Immature natural killer cell (primary cell): ENCODE results near the gene ARID5B. TPM values are rescaled to one million over a fixed set of nuclear protein-coding genes. Genes with fewer than 3 reads are reported as not detected.

Source experiments
- DNase-seq, 3 donors: peaks; one replicate each; pipeline ENCODE4 v3.0.0; 2022; ENCODE audit warnings: mixed read lengths in 1 of 3
- H3K27ac Mint-ChIP-seq, 6 donors: one replicate each; pipeline ENCODE4 v1.8.0; 2020; ENCODE audit warnings: mixed read lengths in 6 of 6, mild to moderate bottlenecking in 5 of 6, inconsistent platforms in 4 of 6, moderate library complexity in 3 of 6
- H3K27me3 Mint-ChIP-seq, 3 donors: one replicate each; pipeline ENCODE4 v1.8.0; 2020 to 2021; ENCODE audit warnings: low read depth in 3 of 3, mild to moderate bottlenecking in 3 of 3, mixed read lengths in 3 of 3, moderate library complexity in 3 of 3, inconsistent platforms in 1 of 3
- H3K36me3 Mint-ChIP-seq, 3 donors: one replicate each; pipeline ENCODE4 v1.8.0; 2020; ENCODE audit warnings: mixed read lengths in 3 of 3, inconsistent platforms in 2 of 3, mild to moderate bottlenecking in 2 of 3
- H3K4me1 Mint-ChIP-seq, 2 donors: one replicate each; pipeline ENCODE4 v1.8.0; 2020; ENCODE audit warnings: inconsistent platforms in 2 of 2, mild to moderate bottlenecking in 2 of 2, mixed read lengths in 2 of 2, moderate library complexity in 1 of 2
- H3K4me3 Mint-ChIP-seq, 5 donors: one replicate each; pipeline ENCODE4 v1.8.0; 2020; ENCODE audit warnings: mild to moderate bottlenecking in 5 of 5, mixed read lengths in 5 of 5, inconsistent platforms in 3 of 5, moderate library complexity in 3 of 5
- H3K9me3 Mint-ChIP-seq, 6 donors: one replicate each; pipeline ENCODE4 v1.8.0; 2020; ENCODE audit warnings: mild to moderate bottlenecking in 6 of 6, mixed read lengths in 6 of 6, inconsistent platforms in 4 of 6, moderate library complexity in 3 of 6
- polyA plus RNA-seq, 3 donors: library from polyadenylated mRNA; unstranded; fragments of 300-500 nt; fragmentation: Illumina TruSeq; gene quantifications; one replicate each; pipeline ENCODE4 v1.2.3, GENCODE V29; 2021

Gene ARID5B
- polyA plus RNA-seq, 3 donors from 2014 or later: 12.2 to 35.3 (median 22.1) TPM

DNA sequence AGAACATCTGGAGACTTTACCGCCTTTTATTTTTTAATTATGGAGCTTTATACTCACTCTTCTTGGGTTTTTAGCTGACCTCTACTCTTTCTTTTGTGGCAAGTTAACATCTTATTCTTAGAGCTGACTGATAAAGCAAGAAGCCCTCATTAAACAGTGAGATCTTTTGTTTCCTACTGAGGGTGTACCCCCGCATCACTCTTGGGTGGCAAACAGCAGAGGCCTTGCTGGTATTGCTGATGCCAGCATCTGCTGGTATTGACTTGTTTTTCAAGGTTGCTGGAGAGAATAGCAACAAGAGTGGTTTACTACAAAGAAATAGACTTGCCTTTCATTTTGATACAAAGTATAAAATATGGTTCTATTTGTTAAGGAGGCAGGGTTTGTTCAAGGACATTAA is 154.7 kb downstream of the ARID5B start:
- Mint-ChIP-seq H3K36me3 (peaks cover 32 to 66% (median 38%) of the 10 kb centered on the region in 3 donors), H3K4me3 (no peak overlapping the region), H3K4me1 (peaks cover 49 to 70% of the 10 kb centered on the region in 2 donors)

DNA sequence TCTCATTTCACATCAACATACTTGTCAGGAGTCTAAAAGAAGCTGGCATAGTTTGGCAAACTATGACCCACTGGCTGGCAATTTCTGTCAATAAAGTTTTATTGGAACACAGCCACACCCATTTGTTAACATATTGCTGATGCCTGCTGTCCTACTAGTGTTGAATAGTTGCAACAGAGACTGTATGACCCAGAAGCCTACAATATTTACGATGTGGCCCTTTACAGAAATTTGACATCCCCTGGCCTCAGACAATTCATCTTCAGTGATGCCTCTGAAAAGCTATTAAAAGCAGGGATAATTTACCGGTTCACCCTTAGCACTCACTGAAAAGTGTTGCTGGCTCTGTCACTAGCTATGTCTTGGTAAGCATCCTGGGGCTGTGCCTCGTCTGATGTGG is 155.2 kb downstream of the ARID5B start:
- H3K4me3 Mint-ChIP-seq: no peak overlapping the region
- no peak overlapping the region for H3K27ac Mint-ChIP-seq
- H3K36me3 Mint-ChIP-seq: peaks cover 33 to 64% (median 40%) of the 10 kb centered on the region in 3 donors
- no peaks in the 10 kb centered on the region for H3K9me3 Mint-ChIP-seq
- H3K27me3 Mint-ChIP-seq: peaks cover 0 to 1% (median 0%) of the 10 kb centered on the region in 3 donors
- DNase-seq: no peak
- peaks cover 44 to 66% of the 10 kb centered on the region in 2 donors for H3K4me1 Mint-ChIP-seq

More for the DNA sequence above, 154.7 kb downstream of the ARID5B start:
- Mint-ChIP-seq H3K27ac (peak overlapping the region in 1 of 6 donors; percentile 45), H3K27me3 (peaks cover 0 to 1% (median 0%) of the 10 kb centered on the region in 3 donors), H3K9me3 (no peaks in the 10 kb centered on the region)
- DNase-seq: no peak

DNA sequence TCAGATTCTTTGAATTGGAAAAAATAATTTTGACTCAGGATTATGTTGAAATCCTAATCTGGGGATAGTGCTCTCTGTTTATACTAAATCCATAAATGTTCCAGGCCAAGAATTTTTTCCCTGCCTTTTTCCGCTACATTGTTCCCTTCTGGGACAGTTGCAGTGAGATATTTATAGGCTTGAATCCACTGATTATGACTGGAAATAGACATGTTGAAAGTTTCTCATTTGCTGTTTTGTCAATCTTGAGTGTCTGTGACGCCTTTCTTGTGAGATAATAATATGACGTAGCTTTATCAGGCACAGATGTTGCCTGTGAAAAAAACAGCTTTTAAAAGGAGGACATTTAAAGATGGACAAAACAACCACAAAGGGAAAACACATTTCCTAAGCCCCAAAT is 155.9 kb downstream of the ARID5B start:
- Mint-ChIP-seq H3K36me3 (peaks cover 35 to 65% (median 39%) of the 10 kb centered on the region in 3 donors), H3K27ac (peak overlapping the region in 1 of 6 donors; percentile 24), H3K4me1 (peaks cover 45 to 66% of the 10 kb centered on the region in 2 donors), H3K4me3 (no peak overlapping the region), H3K9me3 (no peaks in the 10 kb centered on the region), H3K27me3 (peaks cover 0 to 1% (median 0%) of the 10 kb centered on the region in 3 donors)
- no peak for DNase-seq

DNA sequence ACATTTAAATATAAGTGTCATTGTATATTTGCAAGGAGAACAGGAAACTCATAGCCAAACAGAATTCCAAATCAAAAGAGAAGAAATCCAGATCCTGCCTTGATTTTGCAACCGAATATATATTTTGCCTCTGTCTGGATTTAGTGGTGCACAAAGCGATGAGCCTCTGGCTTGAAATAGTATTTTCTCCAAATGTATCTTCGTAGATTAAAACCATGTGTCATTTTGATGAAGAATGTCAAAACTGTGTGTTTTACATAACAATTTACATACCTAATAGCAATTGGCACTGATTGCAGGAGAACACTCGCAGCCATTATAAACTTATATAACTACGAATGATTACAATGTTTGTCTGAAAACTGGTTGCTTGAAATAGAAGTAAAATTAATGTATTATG is 156.4 kb downstream of the ARID5B start:
- Mint-ChIP-seq H3K9me3 (no peaks in the 10 kb centered on the region), H3K36me3 (peaks cover 30 to 60% (median 35%) of the 10 kb centered on the region in 3 donors), H3K4me1 (peaks cover 44 to 66% of the 10 kb centered on the region in 2 donors), H3K4me3 (no peak overlapping the region), H3K27me3 (peaks cover 0 to 1% (median 0%) of the 10 kb centered on the region in 3 donors), H3K27ac (peak overlapping the region in 1 of 6 donors; percentile 24)
- DNase-seq: no peak

DNA sequence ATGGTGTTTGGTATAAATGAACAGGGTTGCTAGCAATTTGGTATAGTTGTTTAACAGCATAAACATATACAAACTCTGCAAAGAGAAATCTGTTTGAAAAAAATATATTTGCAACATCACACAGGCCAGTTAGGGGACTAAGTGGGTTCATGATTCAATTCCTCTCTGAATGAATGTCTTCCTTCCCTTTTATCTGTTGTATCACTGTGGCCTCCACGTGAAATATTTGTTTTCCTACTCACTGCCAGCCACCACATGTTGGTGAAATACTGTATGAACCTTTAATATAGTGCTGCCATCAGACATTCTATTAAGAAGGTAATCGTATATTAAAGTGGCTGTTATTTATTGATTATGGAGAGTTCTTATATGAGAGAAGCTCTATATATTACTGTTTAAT is 157.0 kb downstream of the ARID5B start:
- DNase-seq: no peak
- no peaks in the 10 kb centered on the region for H3K9me3 Mint-ChIP-seq
- no peak overlapping the region for H3K27ac Mint-ChIP-seq
- H3K4me3 Mint-ChIP-seq: no peak overlapping the region
- peaks cover 0 to 1% (median 0%) of the 10 kb centered on the region in 3 donors for H3K27me3 Mint-ChIP-seq
- peaks cover 42 to 65% of the 10 kb centered on the region in 2 donors for H3K4me1 Mint-ChIP-seq
- H3K36me3 Mint-ChIP-seq: peaks cover 25 to 55% (median 32%) of the 10 kb centered on the region in 3 donors

DNA sequence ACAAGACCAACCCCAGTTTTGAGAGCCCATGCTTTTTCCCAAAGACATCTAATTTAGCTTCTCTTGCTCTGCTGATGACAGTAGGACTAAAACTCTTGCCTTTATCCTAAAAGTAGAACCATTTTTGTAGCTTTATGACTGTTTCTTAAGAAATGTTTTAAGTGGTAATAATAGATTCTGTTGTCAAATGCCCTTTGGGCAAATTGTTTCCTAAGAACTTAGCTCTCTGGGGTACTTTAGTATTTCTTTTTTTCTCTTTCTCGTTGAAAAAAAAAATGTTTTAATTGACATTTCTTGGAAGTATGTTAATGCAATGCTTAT is 157.4 kb downstream of the ARID5B start:
- peaks cover 25 to 53% (median 28%) of the 10 kb centered on the region in 3 donors for H3K36me3 Mint-ChIP-seq
- no peak overlapping the region for H3K27ac Mint-ChIP-seq
- H3K4me1 Mint-ChIP-seq: peaks cover 42 to 65% of the 10 kb centered on the region in 2 donors
- peaks cover 0 to 1% (median 0%) of the 10 kb centered on the region in 3 donors for H3K27me3 Mint-ChIP-seq
- no peaks in the 10 kb centered on the region for H3K9me3 Mint-ChIP-seq
- no peak overlapping the region for H3K4me3 Mint-ChIP-seq
- no peak for DNase-seq

DNA sequence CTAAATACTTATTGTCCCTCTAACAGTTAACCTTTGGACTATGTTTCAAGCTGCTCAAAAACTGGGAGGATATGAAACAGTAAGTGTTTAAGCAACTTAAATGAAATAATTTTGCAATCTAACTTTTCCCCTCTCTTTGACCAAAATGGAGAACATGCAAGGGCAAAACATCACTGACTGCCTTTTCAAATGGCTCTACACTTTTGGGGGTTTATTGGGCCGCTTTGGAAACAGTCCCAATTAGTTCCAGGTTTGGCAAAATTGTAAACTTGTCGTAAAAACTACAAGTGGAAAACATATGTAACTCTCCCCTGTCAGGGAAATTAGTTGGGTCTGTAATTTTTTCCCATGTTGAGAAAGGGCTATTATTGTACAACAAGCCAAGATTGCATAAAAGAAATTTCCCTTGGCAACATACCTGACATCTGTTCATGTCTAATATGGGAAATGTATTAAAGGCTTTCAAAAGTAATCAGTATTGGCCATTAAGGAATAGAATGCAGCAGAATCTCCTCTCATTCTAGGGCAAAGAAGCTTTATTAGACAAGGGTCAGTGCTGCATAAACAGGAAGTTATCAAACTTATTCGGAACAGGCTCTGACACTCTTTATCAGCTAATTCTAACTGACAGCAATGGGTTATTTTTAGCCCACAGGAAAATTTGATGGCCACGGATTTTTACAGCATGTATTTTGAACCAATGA is 157.9 kb downstream of the ARID5B start:
- peak overlapping the region in 1 of 6 donors; percentile 6 for H3K27ac Mint-ChIP-seq
- no peak for DNase-seq
- no peaks in the 10 kb centered on the region for H3K9me3 Mint-ChIP-seq
- peaks cover 0 to 1% (median 0%) of the 10 kb centered on the region in 3 donors for H3K27me3 Mint-ChIP-seq
- H3K4me3 Mint-ChIP-seq: no peak overlapping the region
- H3K4me1 Mint-ChIP-seq: peaks cover 42 to 65% of the 10 kb centered on the region in 2 donors
- H3K36me3 Mint-ChIP-seq: peaks cover 25 to 53% (median 26%) of the 10 kb centered on the region in 3 donors

DNA sequence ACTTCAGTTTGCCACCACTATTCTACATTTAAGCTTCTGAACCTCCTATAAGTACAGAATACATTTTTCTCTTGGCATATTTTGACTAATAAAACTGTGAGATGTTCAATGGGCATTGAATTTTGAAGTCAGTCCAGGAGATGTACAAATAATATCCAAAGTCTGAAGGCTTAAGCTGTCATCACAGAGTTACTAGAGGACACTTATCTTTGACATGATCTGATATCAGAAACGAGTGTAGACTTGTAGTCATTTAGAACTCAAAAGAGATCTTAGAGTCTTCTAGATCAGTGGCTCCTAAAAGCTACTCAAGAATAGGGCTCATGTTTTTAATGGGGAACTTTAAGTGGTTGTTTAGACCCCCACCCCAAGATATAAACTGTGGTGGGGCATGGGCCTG is 160.5 kb downstream of the ARID5B start:
- Mint-ChIP-seq H3K4me3 (no peak overlapping the region), H3K27me3 (peaks cover 0 to 1% (median 0%) of the 10 kb centered on the region in 3 donors), H3K27ac (peak overlapping the region in 1 of 6 donors; percentile 57), H3K36me3 (peaks cover 18 to 46% (median 22%) of the 10 kb centered on the region in 3 donors), H3K9me3 (no peaks in the 10 kb centered on the region), H3K4me1 (peaks cover 40 to 57% of the 10 kb centered on the region in 2 donors)
- no peak for DNase-seq

DNA sequence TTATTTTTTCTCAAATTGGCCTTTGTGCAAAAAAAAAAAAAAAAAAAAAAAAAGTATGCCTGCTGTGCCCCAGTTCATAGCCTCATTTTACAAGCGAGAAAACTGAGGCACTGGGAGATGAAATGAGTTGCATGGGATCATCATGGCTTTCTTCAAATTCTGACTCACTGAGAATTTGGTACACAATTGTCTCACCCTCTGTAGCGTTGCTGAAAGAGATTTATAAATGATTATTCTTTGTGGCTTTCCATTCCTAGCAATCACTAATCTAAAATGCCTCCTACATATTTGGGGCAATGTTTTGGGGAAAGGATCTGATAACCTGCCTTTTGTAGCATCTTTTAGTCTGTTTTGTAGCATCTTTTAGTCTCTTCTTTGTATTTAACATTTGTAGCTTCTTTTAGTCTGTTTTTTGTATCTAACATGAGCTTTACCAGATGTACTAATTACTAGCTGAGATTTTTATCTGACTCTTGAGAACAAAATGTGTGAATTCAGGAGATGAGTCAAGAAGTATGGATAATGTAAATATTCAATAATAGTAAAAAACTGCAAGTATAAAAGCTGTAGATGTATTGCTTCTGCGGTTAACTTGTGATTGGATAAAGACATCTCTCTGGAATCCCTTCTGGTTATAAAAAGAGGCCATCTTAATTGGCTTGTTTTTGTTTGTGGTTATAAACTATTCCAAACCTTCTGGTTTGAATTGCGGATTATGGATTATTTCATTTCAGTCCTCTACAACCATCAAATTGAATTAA is 161.4 kb downstream of the ARID5B start:
- no peaks in the 10 kb centered on the region for H3K9me3 Mint-ChIP-seq
- H3K27ac Mint-ChIP-seq: peak overlapping the region in 3 of 6 donors; percentile 12 to 52 (median 30)
- H3K27me3 Mint-ChIP-seq: peaks cover 0 to 1% (median 0%) of the 10 kb centered on the region in 3 donors
- H3K36me3 Mint-ChIP-seq: peaks cover 16 to 39% (median 22%) of the 10 kb centered on the region in 3 donors
- DNase-seq: no peak
- peaks cover 40 to 57% of the 10 kb centered on the region in 2 donors for H3K4me1 Mint-ChIP-seq
- H3K4me3 Mint-ChIP-seq: no peak overlapping the region

DNA sequence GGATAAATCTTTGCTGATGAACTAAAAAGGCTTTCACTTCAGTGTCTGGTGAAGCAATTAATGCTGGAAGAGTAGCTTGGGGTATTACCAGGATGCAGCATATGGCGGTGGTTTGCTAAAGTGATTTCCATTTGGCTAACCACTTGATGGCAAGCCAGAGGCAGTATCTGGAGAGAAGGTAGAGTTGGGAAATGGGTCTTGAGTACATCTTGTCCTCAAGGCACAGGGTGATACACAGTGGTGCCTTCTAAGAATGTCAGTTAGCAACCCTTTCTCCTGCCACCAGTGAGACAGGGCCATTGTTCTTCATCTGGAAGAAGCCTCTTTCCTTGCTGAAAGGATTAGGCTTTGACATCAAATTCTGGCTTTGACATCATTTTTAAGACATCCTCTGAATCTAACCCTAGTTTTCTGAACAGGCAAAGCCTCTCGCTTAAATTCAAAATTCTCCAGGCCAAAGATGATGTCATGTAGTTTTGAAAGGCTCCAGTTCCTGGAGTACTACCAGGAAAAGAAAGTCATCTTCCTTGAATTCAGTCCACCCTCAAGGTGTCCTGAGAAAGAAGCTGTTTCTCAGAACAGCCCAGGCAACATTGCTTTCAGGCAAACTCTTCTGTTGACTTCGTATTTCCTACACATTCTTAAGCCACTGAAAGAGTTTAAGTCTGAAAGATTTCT is 162.4 kb downstream of the ARID5B start:
- Mint-ChIP-seq H3K9me3 (no peaks in the 10 kb centered on the region), H3K4me1 (peaks cover 40 to 57% of the 10 kb centered on the region in 2 donors), H3K36me3 (peaks cover 12 to 37% (median 21%) of the 10 kb centered on the region in 3 donors), H3K27me3 (peaks cover 0 to 1% (median 0%) of the 10 kb centered on the region in 3 donors), H3K4me3 (no peak overlapping the region), H3K27ac (peak overlapping the region in 4 of 6 donors; percentile 13 to 34 (median 20))
- no peak for DNase-seq

DNA sequence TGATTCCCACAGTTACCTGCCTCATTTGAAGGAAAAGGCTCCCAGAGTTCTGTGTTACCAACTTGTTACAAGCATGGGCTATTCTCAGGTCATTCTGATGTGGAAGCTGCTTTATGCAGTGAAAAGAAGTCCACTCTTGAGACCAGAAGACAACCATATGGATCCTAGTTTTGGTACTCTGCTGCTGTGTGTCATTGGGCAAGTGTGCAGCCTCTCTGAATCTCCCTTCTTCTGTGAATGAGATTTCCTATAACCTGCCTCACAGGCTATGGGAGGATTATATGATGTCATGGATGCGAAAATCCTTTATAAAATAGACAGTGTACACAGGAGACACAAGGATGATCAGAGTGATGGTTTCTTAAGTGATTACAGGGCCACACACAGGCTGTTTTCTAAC is 166.1 kb downstream of the ARID5B start:
- Mint-ChIP-seq H3K36me3 (peaks cover 16 to 38% (median 22%) of the 10 kb centered on the region in 3 donors), H3K9me3 (no peaks in the 10 kb centered on the region), H3K27me3 (peaks cover 0 to 2% (median 0%) of the 10 kb centered on the region in 3 donors), H3K4me1 (peaks cover 24 to 28% of the 10 kb centered on the region in 2 donors), H3K27ac (peak overlapping the region in 2 of 6 donors; percentile 27 to 45), H3K4me3 (no peak overlapping the region)
- no peak for DNase-seq

DNA sequence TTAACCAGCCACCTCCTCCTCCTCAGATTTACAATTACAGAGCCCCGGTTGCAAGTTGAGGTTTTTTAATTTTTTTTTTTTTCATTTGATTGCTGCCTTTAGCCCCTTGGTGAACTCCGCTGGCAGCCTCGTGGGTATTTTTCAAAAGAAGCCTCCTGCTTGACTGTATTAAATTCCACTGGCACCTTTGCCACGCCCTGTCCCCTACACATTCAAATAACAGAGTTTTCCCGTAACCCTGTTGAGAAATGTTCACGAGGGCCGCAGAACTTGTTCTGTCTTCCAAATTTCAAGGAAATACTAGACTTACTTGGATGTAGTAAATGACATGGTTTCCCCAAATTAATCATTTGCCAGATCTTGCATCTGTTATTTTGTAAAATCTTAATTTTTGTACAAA is 167.0 kb downstream of the ARID5B start:
- Mint-ChIP-seq H3K27ac (no peak overlapping the region), H3K4me1 (peaks cover 20% of the 10 kb centered on the region in 2 donors), H3K9me3 (no peaks in the 10 kb centered on the region), H3K27me3 (peaks cover 0 to 2% (median 0%) of the 10 kb centered on the region in 3 donors), H3K4me3 (no peak overlapping the region), H3K36me3 (peaks cover 21 to 44% (median 29%) of the 10 kb centered on the region in 3 donors)
- DNase-seq: no peak

DNA sequence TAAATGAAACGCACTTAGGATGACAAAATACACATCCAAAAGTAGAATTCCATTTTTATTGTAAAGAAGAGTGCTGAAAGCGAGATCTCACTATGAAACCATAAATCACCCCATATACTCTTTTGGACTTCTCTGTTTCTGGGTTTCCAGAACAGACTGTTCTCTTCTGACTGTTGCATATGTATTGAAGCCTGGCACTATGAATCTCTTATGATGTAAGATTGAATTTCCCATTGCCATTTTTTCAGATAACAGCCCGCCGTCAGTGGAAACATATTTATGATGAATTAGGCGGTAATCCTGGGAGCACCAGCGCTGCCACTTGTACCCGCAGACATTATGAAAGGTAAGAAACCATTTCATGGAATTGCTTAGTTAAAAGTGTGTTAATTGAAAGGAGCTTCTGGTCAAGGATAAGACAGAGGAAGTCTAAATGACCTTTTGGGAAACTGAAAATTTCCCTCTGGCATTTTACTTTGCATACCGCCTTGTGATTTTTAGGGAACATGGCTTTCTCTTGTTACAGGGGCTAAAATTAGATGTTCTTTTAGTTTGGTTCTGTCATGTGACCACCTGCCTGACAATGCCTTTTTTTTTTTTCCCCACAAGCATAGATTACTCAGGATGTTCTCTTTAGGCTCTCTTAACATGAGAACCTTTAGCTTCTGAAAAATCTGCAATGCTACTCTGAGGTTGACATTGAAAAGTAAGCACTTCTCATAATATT is 168.1 kb downstream of the ARID5B start:
- H3K27me3 Mint-ChIP-seq: peaks cover 0 to 2% (median 0%) of the 10 kb centered on the region in 3 donors
- H3K9me3 Mint-ChIP-seq: no peaks in the 10 kb centered on the region
- DNase-seq: no peak
- H3K4me3 Mint-ChIP-seq: no peak overlapping the region
- peaks cover 9 to 10% of the 10 kb centered on the region in 2 donors for H3K4me1 Mint-ChIP-seq
- peak overlapping the region in 2 of 6 donors; percentile 9 to 42 for H3K27ac Mint-ChIP-seq
- peaks cover 21 to 53% (median 29%) of the 10 kb centered on the region in 3 donors for H3K36me3 Mint-ChIP-seq
